Astrocyte of the spinal cord (primary cell): ENCODE measurements around the gene CCL11.

Experiments
- DNase-seq: peaks from one replicate; pipeline ENCODE4 v3.0.0; 2011; ENCODE audit warnings: low read depth, low spot score
- H3K4me3 ChIP-seq: 2 replicates; pipeline ENCODE4 v1.5.1; 2011; ENCODE audit warnings: low read depth, mild to moderate bottlenecking, low read length, moderate library complexity
- in situ Hi-C: cut with HindIII; loops from 2 replicates; pipeline ENCODE4 v1.10.0; 2017; ENCODE audit warnings: low sequenced_read_pairs
- TF ChIP-seq, protein P1 (sequence below): IDR thresholded peaks from 2 replicates; pipeline ENCODE4 v1.5.1; 2012; ENCODE audit warnings: low read depth, mild to moderate bottlenecking, low read length, inconsistent platforms

The CCL11 gene

GRCh38 chr17:34287875-34288274, 2.3 kb downstream of the CCL11 start:
- no peak overlapping the region for H3K4me3 ChIP-seq
- no peak for DNase-seq
- TF ChIP-seq, protein P1, sequence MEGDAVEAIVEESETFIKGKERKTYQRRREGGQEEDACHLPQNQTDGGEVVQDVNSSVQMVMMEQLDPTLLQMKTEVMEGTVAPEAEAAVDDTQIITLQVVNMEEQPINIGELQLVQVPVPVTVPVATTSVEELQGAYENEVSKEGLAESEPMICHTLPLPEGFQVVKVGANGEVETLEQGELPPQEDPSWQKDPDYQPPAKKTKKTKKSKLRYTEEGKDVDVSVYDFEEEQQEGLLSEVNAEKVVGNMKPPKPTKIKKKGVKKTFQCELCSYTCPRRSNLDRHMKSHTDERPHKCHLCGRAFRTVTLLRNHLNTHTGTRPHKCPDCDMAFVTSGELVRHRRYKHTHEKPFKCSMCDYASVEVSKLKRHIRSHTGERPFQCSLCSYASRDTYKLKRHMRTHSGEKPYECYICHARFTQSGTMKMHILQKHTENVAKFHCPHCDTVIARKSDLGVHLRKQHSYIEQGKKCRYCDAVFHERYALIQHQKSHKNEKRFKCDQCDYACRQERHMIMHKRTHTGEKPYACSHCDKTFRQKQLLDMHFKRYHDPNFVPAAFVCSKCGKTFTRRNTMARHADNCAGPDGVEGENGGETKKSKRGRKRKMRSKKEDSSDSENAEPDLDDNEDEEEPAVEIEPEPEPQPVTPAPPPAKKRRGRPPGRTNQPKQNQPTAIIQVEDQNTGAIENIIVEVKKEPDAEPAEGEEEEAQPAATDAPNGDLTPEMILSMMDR: no peak
- in situ Hi-C loops: no loop called here

- H3K4me3 ChIP-seq: no peak overlapping the region
- in situ Hi-C loops: no loop called here
- TF ChIP-seq, protein P1: no peak
These were observed 5.0 kb downstream of the CCL11 start for GRCh38 chr17:34290586-34290985.

DNA sequence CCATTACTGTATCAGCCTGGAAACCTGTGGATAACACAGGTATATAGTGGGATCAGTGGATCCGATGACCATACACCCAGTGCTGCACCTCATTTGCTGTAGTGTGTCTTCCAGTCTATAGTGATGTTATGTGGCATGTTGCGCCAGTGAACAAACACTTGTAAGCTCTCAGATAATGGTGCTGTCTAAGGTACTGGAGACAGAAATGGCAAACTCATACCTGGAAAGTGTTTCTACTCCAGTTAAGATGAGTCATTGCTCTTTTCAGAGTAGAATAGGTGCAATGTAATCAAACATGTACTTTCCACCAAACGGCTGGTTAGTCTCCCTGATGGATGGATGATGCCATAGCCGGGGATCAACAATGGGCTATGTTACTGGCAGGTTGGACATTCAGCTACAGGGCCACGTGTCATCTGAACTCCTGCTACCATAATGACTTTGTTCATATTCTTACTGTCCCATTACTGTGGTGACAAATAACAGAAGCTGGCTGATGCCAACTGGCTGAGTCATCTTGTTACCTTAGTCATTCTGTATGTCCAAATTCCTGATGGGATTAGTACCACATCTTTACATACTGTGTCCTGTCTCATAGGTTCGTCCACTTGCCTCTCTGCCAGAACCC, 6.3 kb downstream of the CCL11 start:
- TF ChIP-seq, protein P1: no peak
- in situ Hi-C loops: no loop called here
- no peak for DNase-seq
- no peak overlapping the region for H3K4me3 ChIP-seq

More at GRCh38 chr17:34290586-34290985, 5.0 kb downstream of the CCL11 start:
- DNase-seq: no peak

- in situ Hi-C loops: no loop called here
- H3K4me3 ChIP-seq: no peak overlapping the region
- DNase-seq: no peak
- TF ChIP-seq, protein P1: no peak
These were observed 13.5 kb downstream of the CCL11 start for GRCh38 chr17:34299027-34299426.

DNA sequence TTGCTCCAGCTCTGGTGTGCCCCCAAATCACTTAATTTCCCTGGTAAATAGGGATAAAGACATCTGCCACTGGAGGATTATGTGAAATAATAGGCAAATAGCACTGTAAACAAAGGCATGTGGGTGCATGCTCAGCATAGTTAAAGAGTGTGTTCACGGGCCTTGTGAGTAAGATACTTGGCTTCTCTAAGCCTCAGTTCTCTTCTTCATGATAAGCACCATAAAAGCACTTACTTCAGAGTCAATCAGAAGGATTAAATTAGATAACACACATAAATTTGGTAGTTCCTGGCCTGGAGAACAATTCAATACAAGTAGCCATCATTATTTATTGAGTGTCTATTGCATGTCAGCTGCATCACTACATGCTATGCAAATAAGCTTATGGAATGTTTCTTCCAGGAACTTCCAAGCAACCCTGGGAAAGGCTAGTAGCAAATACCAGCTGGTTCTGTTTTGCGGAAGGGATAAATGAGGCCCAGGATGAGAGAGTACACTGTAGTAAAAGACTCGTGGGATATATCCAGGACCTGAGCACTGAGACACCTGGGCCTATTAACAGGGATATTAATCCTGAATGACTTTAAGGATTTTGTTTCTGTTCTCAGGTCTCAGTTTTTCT, 14.5 kb downstream of the CCL11 start:
- in situ Hi-C loops: no loop called here
- TF ChIP-seq, protein P1: no peak
- no peak overlapping the region for H3K4me3 ChIP-seq
- peak; percentile 56 for DNase-seq

DNA sequence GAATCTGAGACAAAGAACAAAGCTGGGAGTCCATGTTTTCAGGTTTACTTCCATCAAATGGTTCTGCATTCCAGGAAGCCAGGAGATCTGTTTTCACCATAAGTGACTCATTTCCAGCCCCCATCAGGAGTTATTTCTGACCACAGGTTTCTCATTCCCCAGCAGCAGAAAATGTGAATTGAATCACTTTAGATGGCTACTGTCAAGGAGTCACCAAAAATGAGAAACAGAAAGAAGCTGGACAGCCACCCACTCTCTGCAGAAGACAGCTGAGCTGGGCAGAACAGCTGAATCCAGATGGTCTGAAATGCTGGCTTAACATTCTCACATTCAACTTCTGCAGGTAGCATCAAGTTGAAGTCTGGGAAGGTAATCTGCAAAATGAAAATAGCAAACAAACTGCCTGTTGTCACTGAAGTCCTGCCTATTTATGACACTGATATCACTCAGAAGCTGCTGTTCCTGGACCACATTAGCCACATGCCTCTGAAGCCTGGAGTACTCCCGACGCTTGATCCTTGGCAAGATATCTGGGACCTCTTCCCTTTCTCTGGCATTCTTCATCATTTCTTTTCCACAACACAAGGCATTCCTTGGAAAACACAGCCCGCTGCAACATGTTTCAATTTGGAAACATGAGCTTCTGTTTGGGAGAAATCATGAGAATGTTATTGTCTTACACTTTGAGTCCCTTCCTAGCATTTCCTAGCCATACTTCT, 15.3 kb downstream of the CCL11 start:
- in situ Hi-C loops: no loop called here
- peak; percentile 72 for DNase-seq
- TF ChIP-seq, protein P1: no peak

More for the DNA sequence above, 15.3 kb downstream of the CCL11 start:
- H3K4me3 ChIP-seq: no peak overlapping the region
